HG03135 (cell line): Measurements from ENCODE around the gene ASTN2.

Experiments used
- ATAC-seq: cut with Tn5 transposase; IDR thresholded peaks from one replicate; pipeline ENCODE4 v1.9.1; 2021; ENCODE audit warnings: mild to moderate bottlenecking, moderate library complexity; ENCODE audit not compliant: unreplicated experiment

Gene ASTN2

DNA sequence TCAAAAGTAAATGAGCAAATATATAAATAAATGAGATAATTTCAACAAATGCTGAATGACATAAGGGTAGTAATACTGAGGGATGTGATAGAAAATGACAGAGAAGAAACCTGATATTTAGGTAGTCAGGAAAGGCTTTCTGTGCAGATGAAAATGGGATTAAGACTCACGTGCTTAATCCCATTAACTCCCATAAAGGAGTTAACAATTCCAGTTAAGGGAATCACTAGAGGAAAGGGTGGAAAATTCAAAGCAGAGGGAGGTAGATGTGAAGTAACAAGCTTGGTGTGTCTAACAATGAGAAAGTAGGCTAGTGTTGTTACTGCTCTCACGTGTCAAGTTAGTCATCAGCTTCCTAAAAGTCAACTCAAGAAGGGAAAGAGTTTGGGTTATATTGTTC, 818.2 kb downstream of the ASTN2 start:
- ATAC-seq: no peak

DNA sequence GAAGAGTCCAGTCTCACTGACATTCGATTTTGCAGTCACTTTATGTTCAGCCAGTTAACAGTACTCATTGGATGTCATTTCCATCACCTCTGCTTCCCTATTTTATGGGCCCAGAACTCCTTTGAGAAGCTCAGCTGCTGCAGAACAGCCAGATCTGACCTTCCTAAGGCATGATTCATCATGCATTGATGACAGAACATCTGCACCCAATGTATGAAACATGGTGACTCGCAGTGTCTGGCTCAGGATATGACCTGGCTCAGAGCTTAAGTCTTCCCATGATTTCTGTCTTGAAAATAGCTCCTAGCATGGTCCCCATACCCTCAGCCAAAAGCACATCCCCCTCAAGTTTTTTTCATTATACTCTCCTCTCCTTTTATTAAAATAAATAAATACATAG, 820.3 kb downstream of the ASTN2 start:
- no peak for ATAC-seq

DNA sequence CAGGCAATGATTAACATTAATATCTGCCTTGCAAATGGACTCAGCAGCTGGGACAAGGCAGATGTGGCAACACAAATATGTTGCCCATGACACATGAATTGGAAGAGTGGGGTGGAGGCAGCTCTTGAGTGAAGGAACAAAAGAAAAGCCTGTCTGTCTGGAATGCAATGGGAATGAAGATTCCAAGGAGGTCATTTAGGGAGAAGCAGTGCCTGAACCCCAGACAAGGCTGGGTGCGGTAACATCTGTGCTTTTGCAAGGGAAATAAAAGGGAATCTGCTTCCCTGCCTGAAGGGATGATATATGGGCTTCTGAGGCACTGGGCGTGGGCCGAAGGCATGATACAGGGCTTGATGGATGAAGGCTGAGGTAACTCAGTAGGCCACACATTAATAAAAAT, 821.9 kb downstream of the ASTN2 start:
- no peak for ATAC-seq

DNA sequence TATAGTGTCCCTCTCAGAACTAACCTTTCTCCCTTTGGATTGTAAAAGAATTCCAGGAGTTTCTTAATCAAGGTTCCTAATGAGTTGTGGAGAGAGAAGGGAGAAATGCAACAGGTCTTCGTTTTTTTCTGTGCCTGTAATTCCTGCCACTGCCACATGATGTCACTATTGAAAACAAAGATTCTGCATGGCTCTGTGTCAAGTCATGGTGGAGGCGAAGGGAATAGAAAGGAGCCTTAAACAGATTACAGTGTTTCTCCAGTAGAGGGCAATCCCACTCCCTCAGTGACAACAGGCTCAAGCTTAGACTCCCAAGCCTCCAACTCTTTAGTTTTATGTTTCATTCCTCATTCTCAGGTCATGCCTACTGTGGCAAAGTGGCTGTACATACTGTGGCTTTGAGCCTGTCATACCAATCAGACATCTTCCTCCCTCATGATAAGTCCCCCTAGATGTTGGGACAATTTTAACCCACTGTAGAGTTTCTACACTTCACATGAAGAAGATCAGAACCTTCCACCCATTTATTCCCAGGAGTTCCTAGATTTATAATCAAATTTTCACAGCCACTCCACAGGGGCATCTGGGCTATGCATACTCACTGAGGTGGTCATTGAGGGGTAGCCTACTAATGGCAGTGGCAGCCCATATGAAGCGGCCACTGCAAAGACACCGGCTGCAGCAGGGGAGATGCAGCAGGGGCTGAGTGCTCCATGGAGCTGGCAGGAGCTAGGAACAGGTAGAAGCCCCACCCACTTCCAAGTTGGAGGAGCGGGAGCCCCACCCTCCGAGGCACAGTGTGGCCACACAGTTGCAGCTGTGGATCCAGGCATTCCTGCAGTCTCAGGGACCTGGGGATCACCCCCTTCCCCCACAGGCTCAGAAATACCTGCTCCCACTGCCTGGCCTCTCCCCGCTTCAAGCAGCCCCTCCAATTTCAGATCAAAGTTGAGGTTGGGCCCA, 825.2 kb downstream of the ASTN2 start:
- ATAC-seq: no peak

DNA sequence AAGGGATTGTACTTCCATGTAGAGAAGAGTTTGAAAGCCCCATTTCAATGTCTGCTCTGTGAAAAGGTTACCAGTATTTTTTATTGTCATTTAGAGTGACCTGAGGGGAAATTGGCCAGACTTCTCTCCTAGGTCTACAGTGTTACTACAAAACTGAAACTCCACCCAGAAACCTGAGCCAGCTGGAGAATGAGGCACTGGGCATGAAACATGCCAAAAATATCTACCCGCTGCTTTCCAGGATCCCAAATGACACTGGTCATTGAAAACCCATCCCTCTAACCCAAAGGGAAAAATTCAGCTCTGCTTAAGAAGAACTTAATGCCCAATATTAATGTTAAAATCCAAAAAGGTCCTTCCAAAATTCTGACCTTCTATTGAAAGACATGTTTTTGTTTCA, 826.9 kb downstream of the ASTN2 start:
- no peak for ATAC-seq

DNA sequence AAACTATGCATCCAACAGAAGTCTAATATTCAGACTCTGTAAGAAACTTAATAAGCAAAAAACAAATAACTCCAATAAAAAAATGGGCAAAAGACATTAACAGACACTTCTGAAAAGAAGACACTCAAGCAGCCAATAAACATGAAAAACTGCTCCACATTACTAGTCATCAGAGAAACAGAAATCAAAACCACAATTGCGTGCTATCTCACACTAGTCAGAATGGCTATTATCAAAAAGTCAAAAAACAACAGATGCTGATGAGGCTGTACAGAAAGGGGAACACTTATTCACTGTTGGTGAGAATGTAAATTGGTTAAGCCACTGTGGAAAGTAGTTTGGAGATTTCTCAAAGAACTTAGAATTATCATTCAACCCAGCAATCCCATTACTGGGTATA, 829.0 kb downstream of the ASTN2 start:
- no peak for ATAC-seq

DNA sequence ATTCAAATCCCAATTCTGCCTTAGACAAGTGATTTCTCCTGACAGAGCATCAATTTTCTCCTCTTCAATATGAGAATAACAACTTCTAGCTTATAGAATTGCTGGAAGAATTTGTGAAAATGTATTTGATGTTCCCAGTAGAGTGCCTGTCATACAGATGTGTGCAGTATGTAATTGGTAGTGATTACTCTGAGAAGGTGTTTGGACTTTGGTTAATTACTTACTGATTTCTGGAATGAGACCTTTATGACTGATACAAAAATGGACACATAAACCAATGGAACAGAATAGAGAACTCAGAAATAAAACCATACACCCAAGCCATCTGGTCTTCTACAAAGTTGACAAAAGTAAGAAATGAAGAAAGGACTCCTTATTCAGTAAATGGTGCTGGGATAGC, 829.7 kb downstream of the ASTN2 start:
- ATAC-seq: no peak

DNA sequence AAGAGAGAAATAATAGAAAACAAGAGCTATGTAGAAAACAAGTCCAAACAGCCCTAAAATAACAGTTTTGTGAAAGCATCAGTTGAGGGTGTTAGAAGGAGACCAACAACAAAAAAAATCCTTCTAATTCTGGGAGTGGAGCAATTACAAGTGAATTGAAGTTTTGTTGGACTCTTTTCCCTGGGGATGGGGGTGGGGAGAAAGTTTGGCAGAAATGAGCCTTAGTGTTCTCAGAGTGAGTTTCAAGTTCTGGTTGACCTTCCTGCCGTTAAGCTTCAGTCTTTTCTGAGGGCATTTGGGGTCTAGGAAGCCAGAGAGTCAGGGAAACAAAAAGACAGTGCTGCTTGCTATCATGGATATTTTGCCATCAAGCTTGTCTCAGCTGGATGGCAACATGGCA, 834.0 kb downstream of the ASTN2 start:
- ATAC-seq: no peak

DNA sequence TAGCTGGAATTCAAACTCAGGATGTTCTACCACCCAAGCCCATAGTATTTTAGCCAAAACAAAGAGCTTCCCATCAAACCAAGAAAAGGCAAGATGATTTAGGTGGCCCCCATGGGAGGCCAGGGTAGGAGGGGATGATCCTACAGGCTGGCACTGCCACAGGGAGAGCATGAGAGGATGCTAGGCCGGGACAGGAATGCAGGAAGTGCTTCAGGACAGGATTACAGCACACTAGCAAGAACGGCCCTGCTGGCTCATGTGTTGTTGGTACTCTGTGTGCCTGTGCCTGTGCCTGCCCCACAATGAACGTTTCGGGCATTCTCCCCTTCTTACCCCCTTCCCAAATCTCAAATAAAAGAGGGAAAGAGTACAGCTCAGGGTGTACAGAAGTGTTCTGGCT, 838.5 kb downstream of the ASTN2 start:
- ATAC-seq: no peak

DNA sequence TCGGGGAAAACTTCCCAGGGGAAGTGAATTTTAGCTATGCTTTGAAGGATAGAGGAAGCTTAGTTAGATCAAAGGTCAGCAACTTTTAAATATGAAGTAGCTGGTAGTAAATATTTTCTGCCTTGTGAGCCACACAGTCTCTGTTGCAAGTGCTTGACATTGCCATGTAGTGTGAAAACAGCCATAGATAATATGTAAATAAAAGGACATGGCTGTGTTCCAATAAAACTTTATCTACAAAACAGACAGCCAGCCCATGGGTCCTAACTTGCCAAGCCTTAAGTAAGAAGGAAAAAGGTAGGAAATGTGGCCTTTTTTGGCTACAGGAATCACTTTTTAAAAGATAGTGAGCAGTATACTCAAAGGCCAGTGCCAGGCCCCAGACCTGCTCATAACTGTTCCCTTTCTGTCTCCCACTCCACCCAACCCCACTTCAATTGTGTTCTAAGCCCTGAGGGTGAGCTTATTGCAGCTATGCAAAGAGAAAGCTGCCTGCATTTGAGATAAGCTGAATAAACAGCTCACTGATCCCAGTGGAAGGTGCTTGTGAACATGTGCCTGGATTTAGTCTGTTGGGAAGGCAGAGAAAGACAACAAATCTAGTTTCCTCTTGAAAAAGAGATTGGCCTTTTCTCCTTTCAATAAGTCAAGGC, 840.7 kb downstream of the ASTN2 start:
- ATAC-seq: no peak

DNA sequence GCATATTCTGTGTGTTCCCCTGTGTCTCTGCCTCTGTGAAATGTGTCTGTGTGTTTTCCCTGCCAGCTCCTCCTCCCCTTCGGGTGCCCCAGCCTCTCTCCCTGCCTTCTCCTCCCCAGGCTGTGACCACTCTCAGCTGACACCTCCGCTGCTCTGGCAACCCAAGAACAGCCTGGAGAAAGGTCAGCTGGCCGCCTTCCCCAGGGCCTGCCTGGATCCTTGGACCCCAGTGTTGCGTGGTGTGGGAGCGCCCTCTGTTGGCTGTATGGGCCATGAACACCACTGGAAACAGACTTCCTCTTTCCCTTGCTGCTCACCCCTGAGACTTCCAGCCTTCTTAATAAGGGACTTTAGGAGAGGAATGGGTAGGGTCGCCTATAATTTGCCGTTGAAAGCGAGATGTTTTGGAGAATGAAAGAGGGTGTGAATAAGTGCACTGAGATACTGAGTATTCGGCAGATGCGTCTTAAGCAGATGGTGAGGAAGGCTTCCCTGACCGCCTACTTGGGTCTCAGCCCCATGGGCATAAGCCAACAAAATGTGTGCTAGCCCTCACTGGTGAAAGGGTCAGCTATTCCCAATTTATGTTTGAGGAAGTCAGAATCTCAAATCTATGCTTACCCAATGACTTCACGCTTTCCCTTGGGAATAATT, 842.6 kb downstream of the ASTN2 start:
- no peak for ATAC-seq

DNA sequence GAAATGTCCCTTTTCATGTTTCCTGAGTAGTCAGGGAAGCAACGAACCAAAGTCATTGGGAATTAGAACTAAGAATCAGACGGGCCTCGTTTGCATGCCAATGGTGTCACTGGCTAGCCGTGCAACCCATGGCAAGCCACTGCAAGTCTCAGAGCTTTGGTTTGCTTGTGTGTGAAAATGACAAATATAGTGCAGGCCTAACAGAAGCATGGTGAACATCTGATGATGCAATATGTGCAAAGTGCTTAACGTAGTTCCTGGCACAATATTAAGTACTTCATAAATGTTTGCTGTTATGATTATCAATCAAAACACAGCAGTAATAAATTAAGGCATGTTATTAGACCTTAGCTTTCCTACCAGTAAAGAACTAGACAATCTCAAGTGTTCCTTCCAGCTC, 845.7 kb downstream of the ASTN2 start:
- ATAC-seq: no peak

DNA sequence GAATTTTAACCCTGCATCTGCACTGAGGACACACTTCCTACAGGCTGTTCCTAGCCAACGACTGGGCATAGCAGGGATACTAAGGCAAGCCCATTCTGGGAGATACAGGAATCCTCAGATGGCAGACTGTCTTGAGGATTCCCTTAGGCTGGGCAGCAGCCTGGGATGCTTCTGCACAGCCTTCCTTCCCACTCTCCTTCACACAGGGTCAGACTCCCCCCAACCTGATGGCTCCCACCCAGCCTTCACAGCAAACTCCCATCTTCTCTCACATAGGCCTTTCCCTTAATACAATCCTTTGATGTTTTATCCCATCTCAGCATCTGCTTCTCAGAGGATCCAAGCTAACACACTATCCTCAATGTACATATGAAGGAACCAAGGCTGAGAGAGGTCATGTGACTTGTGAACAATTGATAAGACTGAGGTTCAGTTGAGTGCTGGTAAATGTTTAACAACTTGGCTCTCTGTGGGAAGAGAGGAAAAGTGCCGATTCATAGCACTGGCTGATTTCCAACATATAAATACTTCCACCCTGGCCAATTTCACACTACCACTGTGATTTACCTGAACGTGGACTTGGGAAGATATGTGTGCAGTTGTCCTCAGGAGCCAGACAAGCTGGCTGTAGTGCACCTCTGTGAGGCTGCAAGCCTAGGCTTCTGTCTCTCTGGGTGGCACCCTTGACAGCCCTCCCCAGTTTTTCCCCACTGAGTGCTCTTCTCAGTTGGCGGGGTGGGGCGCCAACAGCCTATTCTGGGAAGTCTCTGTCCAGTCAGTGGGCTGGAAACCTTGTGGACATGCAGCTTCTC, 848.0 kb downstream of the ASTN2 start:
- no peak for ATAC-seq

DNA sequence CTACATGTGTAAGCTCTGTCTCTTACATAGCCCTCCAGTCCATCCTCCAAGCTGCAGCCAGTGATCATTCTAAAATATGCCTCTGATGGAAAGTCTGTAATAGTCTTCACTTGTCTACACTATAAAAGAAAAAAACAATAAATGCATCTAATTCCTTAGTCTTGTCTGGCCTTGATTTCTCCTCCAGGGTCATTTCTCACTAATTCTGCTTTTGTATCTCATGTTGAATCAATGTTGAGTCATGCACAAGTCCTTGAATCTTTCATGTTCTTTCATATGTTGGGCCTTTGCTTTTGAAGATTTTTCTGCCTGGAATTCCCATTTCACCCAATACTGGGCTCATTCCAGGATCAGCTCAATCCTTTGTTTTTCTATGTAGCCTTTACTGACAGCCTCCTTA, 848.9 kb downstream of the ASTN2 start:
- no peak for ATAC-seq

DNA sequence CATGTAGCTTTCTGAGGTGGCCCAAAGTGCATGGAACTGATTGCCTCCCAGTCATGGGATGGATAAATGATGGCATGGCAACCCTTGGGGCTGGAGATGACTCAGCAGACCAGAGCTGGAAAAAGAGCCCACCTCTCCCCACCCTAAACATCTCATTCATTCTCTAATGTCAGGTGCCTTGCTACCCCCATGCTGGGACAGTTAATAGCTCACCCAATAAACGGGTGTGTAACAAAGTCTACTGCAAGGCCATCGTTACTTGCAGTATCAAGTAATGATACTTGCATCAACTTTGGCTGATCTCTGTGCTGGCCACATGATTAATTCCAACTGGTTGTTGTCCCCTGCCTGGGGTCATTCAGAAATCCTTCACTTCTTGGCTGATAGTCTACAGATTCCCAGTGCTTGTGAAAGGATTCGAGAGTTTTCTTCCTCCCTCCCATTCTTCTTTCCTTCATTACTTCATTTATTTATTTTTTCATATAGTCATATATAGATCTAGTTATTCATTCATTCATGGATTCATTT, 850.5 kb downstream of the ASTN2 start:
- ATAC-seq: no peak

DNA sequence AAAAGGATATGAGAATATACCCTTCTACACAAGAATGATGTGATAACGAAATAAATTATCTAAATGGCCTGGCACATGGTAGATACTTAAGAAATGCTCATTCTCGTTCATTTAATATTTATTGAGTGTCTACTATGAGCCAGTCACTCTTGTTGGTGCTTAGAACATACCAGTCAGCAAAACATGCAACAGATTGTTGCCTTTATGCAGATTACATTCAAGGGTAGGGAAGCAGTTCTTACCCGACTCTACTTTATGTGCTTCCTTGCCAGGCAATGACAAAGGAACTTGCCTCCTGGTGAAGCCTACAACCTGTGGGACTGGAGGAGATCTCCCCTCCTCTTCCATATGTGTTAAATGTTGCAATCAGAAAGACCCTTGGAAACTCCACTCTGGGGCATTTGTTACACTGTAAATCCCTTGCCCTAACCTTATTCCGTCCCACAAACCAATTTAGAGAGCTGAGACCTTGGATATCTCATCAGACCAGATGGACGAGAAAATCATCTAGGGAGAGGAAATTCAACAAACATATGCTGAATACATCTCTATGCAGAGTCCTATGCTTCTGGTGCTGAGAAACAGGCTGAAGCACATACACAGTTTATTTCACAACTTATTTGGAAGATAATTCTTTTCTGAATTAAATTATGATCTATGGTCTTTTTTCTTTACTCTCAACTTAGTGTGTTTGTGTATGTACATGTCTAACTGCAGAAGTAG, 855.9 kb downstream of the ASTN2 start:
- ATAC-seq: no peak

DNA sequence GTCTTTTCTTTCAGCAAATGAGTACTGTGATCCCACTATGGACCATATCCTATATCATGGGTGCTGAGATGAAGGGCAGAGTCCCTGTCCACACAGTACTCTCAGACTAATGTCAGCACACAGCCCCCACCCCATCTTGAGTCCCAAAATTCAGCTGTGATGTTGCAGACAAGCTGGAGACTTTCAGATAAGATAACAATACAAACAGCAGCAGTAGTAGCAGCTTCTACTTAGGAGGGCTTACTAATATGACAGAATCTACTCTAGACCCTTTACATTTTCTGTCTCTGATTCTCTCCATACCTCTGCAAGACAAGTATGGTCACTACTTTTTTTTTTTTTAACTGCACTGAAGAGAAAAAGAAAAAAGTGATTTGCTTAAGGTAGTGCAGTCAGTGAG, 856.8 kb downstream of the ASTN2 start:
- ATAC-seq: no peak

DNA sequence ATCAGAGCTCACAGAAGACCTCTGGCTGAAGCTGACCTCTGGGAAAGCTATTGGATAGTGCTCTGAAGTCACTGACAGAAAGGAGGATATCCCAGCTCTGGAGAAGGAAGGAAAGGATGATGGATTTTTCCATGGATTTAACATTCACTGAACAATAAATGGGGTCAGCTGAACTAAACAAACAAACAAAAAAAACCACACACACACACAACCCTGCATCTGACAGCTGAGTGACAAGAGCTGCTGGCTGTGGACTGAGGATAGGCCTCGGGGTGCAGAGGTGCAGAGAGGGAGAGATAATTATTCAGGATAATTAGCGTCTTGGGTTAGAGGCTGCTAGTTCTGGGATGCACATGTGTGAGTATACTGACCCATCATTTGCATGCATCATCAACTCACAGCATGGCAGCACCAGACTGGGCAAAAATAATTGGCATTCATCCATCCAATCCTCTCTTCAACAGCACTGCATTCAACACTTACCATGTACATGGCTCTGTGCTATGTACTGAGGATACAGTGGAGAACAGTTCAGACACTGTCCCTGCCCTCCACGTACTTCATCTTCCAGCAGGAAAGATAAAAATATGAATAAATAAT, 859.2 kb downstream of the ASTN2 start:
- no peak for ATAC-seq

DNA sequence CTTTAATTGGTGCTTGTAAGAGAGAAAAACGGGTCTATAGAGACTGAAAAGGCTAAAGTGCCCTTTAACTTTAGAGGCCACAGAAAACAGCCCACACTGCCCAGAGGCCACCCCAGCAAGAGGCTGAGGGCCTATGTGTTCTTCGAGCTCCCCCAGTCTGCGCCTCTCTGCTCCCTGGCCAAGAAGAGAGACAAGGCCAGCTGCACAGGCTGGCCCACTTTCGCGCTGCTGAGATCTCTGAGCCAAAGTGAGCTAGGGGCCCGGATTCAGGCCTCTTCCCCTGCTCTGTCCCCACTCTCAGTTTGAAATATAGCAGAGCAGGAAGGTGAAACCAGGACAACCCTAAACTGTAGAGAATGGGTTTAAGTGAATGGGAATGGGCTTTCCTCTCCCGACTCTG, 859.7 kb downstream of the ASTN2 start:
- no peak for ATAC-seq
